ENCODE measurements around the gene VEPH1. TPM values are rescaled to one million over a fixed set of nuclear protein-coding genes. Genes with fewer than 3 reads are reported as not detected.

VEPH1 gene
- polyA plus RNA-seq, 5 donors, result 28.5 to 49.6 (median 43.5) TPM

DNA sequence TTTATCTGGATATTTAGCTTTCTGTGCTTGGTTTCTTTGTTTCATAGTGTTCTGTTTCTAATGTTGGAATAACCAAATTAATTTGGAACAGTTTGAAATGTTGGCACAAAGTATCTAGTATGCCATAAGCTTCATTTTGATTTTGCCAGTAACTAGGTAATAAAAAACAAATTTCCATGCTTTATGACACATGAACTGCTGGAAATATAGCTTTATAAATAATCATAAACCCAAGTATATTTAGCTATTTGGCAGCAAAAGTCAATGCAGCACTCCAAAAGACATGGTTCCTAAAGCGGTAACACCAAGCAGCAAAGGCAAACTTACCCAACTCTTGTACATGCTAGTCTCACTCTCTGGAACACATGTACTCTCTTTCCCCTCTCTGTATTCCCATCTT, 237.3 kb downstream of the VEPH1 start:
- no peak for DNase-seq

DNA sequence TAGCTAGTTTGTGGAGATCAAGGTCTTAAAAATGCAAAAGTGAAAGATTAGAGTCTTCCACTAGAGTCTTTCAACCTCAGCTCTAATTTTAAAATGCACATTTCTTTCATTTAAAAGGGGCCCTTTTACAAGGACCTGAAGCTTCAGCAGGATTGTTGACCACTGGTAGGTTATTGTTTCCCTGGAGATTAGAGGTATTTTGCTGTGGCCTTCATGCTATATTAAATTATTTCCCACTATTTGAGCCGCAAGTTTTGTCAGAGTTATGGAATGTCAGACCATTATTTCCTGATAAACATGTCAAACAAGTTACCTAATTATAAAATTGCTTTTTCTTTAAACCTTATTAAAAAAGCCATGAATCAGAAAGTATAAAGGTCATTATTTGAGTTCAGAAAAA, 240.2 kb downstream of the VEPH1 start:
- DNase-seq, result no peak

DNA sequence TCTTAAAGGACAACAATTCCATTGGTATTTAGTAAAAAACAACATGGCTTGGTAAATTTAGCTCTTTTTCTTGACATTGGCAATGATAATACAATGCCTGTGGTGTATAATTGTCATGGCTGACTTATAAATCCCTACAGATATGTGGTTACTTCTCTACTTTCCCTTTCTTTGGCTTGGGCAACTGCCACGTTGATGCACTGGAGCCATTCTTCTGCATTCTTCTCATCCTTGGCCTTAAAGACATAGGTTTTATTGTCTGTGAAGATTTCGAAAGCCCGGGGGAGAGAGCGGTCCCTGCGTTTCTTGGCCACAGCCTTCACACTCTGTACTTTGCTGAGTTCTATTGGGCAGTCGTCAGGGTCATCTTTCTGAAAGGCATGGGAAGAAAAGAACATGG, 242.2 kb downstream of the VEPH1 start:
- DNase-seq, result no peak

DNA sequence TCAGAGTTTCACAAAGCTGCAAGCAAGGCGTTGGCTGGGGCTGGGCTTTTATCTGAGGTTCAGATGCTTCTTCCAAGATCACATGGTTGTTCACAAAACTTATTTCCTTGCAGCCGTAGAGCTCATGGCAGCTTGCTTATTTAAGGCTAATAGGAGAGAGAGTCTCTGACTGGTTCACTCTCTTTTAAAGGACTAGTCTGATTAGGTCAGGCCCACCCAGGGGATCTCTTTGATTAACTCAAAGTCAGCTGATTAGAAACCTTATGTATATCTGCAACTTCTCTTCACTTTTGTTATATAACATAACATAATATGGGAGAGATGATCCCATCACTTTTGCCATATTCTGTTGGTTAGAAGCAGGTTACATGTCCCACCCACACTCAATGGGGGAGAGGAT, 243.4 kb downstream of the VEPH1 start:
- no peak for DNase-seq

DNA sequence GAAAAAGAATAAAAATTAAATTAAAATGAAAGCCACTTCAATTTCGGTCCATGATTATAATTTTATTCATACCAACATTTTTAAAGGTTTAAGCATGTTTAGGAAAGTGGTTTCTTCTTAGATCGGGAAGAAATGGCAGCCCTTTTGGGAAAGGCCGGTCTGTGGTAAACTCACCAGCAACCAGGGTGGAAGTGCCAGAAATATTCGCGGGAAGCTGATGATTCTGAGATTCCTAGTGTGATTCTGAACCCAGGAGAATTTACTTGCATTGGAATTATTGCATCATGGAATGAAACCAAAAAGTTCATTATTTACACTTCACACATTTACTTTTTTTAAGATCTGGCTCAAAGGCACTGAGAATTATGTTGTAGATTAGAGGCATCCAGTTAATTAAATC, 246.1 kb downstream of the VEPH1 start:
- no peak for DNase-seq

DNA sequence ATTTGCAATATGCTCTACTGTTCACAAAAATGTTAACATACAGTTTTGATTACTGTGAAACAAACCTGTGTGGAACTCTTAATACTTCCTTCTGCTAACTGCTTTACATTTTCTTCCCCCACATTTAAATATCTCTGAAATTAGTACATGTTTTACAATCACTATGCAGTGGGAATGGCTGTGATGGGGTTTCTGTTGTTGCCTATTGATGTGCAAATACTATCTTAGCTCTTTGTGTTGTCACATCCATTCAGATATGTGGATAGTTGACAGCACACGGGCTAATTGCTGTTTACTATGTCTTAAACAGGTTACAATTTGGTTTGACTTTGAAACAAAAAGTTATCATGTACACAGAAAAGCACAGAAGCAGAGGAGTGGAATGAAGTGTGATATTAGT, 247.4 kb downstream of the VEPH1 start:
- DNase-seq, result no peak

DNA sequence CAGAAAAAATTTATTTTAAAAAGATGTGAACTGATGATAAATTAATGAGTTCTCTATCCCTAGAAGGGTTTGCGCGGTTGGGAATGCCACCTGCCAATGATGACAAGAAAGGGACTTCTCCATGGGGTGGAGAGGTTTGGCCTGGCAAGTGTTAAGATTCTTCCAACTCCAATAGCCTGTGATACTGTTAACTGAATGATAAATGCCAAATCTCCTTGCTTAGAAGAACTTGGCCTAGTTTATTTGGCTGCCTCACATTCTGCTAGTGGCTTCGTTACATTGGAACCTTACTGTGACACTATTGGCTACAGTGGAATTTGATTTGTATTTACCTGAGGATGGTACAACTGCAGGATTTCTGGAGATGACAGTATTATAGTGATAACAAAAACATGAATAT, 251.5 kb downstream of the VEPH1 start:
- no peak for DNase-seq

DNA sequence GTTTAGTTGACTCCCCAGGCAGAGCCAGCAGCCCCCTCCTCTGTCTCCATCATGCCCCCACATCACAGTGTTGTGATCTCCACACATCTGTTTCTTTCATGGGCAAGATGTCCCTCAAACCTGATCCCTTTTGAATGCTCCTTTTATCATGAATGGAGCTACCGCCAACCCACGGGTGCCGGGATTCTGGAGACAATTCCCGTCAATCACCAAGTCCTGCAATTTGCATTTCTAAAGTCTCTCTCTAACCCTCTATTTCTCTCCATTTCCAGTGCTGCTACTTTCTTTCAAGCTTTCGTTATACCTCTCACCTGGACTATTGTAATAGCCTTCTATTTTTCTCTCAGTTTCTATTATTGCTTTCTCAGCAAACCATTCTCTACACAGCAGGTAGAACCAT, 253.6 kb downstream of the VEPH1 start:
- DNase-seq, result no peak

DNA sequence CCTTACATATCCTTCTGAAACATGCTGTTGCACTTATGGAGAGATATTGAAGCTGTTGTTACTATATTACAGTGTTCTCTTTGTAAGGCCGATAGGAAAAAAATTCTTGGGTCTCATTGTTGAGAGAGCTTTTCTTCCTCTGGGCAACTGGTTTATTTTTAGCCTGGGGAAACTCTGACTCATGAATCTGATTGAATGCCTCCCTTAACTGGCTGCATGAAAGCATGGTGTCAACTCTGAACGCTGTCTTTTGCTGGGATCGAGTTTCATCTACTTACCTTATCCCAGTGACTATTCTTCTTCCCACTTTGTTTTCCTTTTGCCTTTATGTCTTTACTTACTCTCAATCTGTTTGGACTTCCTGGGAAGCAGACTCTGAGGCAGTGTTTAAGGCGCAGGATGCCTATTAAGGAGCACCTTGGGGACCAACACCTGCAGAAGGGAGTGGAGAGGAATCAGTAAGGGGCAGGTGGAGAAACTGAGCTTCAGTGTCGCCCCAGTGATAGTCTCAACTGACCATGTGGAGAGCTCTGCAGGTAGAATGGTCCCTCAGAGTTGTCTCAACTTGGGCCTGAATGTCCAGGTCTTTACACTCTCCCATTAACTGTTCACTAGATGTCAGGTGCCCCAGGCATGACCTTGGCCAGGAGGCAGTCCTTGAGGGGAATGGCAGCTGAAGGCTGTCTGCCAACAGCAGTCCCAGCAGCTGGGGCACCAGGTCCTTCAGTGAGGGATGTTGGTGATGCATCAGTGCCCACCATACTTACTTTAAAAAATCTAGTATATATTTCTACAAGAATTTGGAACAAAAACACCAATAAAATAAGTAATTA, 254.4 kb downstream of the VEPH1 start:
- no peak for DNase-seq

DNA sequence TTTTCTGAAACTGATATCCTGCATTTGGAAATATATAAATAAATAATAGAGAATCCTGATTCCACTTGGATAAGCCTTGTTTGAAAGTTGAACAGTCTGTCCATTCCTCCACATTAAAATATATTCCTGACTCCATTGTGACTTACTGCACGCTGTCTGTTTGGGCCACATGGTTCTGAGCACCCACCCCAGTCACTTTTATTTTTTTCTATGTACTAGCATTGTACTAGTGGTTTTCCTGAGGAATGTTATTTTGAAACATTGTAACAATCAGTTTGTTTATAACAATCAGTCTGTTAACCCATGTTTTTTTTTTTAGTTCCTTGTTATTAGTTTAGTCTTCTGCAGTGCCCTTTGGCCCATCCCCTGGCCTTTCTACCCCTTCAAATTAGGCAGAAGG, 255.8 kb downstream of the VEPH1 start:
- DNase-seq, result no peak

DNA sequence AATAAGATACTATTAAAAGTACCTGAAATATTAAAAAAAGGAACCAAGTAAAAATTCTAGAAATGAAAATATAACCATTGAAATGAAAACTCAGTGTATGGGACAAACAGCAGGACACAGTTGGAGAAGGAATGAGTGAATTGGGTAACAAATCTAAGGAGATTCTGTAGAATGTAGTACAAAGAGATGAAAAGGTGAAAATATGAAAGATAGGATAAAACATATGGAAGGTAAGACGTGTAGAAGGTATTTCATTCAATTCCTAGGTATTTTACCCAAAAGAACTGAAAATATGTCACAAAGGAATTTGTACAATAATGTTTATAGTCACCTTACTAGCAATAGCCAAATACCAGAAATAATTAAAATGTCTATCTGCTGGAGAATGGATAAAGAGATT, 260.4 kb downstream of the VEPH1 start:
- DNase-seq, result no peak

DNA sequence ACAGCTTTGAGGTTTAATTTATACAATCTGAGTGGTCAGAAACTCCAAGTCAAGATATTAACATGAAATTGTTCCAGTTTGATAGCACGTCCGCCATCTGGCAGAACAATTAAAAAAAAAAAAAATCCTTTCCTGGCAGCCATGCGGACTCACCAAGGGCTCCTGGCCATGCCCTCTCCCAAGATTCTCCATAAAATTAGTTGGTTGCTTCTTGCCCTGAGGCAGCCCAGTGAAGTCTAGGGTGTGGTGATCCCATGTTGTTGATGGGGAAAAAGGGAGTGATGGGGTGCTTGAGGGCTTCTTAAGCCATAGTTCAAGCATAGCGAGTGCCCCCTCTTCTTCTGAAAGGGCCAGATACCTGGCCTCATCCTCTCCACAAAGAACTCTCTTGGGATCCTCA, 261.6 kb downstream of the VEPH1 start:
- no peak for DNase-seq

DNA sequence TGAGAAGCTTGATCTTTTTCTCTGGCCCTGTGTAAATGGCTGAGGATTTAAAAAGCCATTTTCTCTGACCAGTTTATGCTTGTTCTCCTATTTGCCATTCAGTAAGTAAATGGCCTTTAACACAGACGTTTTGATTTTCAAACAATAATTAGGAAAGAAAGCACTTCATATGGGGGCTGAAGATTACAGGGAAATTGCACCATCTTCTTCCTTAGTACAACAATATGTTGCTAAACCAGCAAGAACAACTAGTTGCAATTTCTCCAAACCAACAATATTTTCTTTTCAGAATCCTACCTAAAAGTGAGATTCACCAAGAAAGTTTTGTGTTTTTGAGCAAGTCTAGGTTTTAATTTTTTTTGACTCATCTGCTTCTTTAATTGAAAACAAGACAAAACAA, 262.8 kb downstream of the VEPH1 start:
- DNase-seq, result no peak

DNA sequence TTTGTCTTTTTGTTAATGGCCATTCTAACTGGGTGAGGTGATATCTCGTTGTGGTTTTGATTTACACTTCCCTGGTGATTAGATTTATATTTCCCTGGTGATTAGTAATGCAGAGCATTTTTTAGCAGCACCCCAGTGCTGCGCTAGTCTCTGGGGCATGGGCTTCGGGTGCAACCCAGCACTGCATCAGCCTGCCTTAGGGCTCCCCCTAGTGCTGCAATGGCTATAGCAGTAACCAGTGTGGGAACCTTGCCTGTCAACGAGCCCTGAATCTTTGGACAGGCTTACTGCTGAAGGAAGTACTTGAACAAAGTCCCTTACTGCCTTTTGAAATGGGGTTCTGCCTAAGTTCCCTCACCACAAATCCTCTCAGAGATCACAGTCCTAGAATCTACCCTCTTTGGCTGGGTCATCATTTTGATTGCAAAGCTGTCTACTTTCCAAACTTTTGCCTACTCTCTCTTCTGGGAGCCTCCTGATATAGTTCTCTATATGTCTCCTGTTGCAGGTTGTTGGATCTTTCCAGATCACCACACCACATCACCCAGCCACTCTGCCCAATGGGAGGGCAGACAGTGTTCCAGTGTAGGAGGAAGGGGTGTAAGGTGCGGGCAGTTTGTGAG, 264.0 kb downstream of the VEPH1 start:
- DNase-seq, result peak in 1 of 2 donors; percentile 14

DNA sequence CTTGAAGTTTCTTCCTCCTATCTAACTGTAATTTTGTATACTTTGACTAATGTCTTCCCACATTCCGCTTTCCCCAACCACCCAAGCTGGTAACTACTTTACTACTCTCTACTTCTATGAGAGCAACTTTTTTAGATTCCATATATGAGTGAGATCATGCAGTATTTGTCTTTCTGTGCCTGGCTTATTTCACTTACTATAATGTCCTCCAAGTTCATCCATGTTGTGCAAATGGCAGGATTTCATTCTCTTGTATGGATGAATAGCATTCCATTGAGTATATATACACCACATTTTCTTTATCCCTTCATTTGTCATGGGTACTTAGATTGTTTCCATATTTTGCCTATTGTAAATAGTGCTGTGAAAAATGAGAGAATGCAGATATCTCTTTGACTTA, 264.8 kb downstream of the VEPH1 start:
- no peak for DNase-seq

DNA sequence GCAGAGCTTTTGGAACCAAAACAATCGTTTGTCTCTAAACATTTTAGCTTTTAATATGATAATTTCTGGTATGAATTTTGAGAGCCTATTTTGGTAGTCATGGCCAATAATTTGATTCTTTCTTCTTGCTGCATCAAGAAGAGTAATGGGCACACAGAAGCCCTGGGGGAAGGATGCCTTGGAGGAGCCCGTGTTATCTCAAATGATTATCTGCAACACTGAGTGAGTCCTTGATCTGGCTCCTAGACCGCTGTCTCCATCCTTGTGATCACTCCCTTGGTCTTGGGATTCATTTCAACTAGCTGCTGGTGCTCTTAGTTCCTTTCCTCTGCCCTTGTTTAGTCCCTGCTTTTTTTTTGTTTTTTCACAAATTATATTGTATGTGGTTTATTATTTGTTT, 265.3 kb downstream of the VEPH1 start:
- DNase-seq, result no peak

DNA sequence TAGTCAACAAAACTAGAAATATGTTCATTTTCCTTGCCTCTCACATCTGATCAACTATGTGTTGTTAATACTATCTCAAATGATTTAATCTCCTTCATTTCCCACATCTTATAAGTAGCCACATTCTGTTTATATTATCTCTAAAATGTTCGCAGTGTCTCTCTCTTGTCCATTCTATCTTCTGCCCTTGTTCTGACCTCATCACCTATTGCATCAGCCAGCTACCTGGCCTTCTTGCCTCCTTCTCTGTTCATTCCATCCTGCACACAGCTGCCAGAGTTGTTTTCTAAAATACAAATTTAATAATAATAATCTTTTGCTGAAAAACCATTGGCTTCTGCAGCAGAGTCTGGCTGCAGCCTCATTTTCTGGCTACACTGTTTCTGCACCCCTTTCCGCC, 267.9 kb downstream of the VEPH1 start:
- no peak for DNase-seq

DNA sequence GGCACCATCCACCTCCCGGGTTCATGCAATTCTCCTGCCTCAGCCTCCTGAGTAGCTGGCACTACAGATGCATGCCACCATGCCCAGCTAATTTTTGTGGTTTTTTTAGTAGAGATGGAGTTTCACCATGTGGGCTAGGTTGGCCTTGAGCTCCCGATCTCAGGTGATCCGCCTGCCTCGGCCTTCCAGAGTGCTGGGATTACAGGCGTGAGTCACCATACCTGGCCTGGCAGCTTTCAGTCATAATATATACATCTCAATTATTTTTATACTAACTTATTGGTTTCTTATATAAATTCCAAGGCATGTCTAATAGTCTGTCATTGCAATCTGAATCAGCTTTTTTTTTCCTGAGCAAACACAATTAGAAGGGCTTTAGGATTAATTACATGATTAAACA, 269.3 kb downstream of the VEPH1 start:
- no peak for DNase-seq

DNA sequence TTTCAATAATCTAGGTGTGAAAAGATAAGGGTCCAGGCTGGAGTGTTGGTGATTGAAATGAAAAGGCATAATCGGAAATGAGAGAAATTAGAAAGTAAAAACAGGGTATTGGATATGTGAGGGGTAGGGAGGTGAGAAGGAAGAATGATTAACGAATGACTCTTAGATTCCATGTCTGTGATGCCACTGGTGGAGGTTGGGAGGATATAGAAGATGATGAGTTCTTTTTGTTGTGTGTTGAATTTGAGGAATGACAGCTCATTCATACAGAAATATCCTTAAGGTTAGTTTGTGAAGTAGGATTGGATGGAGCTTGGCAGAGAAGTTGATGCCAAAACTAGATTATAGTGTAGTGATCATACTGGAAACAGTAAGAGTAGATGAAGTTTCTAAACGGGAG, 271.1 kb downstream of the VEPH1 start:
- DNase-seq, result no peak

DNA sequence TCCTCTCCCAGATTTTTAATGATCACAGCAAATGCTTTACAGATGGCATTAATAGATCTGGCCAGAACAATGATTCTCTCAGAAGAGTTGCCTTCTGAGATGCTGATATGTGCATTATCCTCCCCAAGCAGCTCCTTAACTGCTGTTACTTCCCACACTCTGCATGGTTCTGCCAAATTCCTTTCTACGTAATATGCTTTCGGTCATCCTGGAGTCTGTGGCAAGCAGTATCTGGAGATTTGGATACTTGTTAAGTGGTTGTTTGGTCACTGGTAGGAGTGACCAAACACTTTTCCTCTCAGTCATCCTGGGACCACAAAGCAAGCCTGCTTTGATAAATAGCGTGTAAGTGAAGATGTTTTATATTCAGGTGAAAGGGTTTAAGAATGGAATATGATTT, 272.1 kb downstream of the VEPH1 start:
- no peak for DNase-seq

DNA sequence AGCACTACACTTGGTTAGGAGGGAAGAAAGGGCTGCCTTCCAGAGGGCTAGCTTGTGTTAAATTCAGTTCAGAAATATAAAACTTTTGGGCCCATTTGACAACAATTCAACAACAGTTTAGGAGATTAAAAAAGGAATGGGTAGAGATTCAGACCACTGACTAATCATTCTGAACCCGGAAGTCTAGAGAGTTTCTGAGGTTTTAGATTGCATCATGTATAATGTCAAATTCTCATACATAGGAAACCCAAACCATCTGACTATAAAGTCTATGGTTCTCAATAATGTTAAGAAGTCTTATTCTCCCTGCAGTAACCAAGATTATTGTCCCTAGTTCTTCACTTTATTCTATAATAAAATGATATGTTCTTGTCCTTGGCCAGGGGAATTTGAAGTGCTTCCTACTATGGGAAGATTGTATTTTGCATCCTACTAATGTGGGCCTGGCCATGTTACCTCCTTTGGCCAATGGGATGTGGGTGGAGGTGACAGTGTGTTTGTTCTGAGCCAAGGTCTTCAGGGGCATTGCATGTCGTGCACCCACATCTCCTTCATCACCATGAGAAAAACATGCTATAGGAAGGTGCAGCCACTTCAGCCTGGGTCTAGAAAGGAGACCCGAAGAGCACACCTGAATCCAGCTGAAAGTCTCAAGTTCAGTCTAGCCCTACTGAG, 276.9 kb downstream of the VEPH1 start:
- no peak for DNase-seq

DNA sequence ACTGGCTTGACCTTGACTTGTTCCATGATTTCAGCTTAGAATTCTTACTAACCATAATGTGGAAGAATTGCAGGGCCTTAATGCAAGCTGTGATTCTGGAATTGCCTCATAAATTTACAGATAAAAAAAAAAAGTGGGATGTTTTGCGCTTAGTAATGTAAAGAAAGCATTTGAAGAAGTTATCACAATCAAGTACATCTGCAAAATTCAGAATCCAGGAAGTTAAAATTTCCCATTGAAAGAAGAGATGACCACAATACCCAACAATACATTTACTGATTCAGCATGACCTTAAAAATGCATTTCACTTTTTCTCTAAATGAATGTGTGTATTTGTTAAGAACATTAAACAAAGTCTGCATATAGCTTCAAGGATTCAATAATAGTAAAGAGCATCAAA, 278.2 kb downstream of the VEPH1 start:
- no peak for DNase-seq

DNA sequence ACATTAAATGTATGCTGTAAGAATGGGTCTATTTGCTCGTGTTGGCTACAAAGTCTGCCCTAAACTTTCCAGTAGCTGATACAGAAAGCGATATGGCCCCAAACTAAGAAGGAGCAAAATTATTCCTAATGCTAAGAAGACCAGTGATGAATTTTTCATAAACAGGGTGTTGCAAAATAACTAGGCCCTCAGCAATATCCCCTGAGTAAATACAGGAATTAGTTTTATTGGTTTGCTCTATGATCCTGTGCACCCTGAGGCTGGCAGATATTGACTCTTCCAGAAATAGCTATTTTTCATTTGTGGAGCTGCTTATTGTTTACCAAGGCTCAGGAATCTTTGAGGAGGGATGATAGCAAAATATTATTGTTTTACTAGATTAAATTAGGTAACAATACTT, 282.3 kb downstream of the VEPH1 start:
- DNase-seq, result no peak
